ENCODE measurements around the gene GNA12.

The GNA12 gene

DNA sequence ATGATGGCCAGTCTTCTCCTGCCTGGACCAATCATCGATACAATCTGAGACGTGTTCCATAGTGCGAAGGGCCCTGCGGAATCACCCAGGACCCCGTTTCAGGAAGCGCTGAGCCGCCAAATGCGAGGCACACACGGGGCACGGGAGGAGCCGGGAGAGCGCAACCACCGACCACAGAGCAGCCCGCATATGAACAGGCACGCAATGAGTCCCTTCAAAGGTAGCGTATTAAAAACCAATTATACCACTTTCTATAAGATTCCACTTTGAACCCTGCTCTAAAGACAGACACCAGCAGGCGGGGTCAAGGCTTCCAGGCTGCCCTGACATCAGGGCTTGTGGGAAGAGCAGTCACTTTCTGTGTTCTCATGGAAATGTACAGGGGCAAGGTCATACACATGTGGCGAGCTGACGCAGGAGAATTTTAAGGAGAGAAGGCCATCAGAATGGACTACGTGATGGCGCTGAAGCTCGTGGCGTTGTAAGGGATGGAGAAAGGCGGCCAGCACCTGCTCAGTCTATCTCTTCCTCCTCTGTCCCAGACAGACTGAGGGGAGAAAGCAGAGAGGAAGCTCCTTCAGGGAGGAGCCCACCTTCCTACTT is 109.9 kb downstream of the GNA12 start:
- no peak for TF ChIP-seq CTCF (conservative IDR thresholded peaks at IDR 0.05)
- TF ChIP-seq ZFX (IDR thresholded peaks at IDR 0.05), result no peak
- H3K27ac ChIP-seq, result peak overlapping the region; percentile 62

GRCh38 chr7:2732959-2733584 is 111.0 kb downstream of the GNA12 start:
- H3K27ac ChIP-seq, result peak overlapping the region; percentile 62
- TF ChIP-seq CTCF (conservative IDR thresholded peaks at IDR 0.05) (no peak), ZFX (IDR thresholded peaks at IDR 0.05) (no peak)

GRCh38 chr7:2732388-2732787 is 111.7 kb downstream of the GNA12 start:
- TF ChIP-seq ZFX (IDR thresholded peaks at IDR 0.05) (no peak), CTCF (conservative IDR thresholded peaks at IDR 0.05) (no peak)
- H3K27ac ChIP-seq, result peak overlapping the region; percentile 62

- H3K27ac ChIP-seq, result no peak overlapping the region
- no peak for TF ChIP-seq CTCF (conservative IDR thresholded peaks at IDR 0.05)
- TF ChIP-seq ZFX (IDR thresholded peaks at IDR 0.05), result no peak
These were observed 113.0 kb downstream of the GNA12 start for GRCh38 chr7:2730846-2731770.

- TF ChIP-seq CTCF (conservative IDR thresholded peaks at IDR 0.05) (no peak), ZFX (IDR thresholded peaks at IDR 0.05) (no peak)
- no peak overlapping the region for H3K27ac ChIP-seq
These were observed 114.0 kb downstream of the GNA12 start for GRCh38 chr7:2729893-2730716.

- no peak for TF ChIP-seq CTCF (conservative IDR thresholded peaks at IDR 0.05)
- TF ChIP-seq ZFX (IDR thresholded peaks at IDR 0.05), result no peak
- no peak overlapping the region for H3K27ac ChIP-seq
These were observed 114.8 kb downstream of the GNA12 start for GRCh38 chr7:2729031-2729892.
